ENCODE measurements around the gene ATXN2. TPM values are rescaled to one million over a fixed set of nuclear protein-coding genes. Genes with fewer than 3 reads are reported as not detected.

The ATXN2 gene
- total and polyA plus RNA-seq, 4 donors: 11.5 to 33.1 (median 22.1) TPM

DNA sequence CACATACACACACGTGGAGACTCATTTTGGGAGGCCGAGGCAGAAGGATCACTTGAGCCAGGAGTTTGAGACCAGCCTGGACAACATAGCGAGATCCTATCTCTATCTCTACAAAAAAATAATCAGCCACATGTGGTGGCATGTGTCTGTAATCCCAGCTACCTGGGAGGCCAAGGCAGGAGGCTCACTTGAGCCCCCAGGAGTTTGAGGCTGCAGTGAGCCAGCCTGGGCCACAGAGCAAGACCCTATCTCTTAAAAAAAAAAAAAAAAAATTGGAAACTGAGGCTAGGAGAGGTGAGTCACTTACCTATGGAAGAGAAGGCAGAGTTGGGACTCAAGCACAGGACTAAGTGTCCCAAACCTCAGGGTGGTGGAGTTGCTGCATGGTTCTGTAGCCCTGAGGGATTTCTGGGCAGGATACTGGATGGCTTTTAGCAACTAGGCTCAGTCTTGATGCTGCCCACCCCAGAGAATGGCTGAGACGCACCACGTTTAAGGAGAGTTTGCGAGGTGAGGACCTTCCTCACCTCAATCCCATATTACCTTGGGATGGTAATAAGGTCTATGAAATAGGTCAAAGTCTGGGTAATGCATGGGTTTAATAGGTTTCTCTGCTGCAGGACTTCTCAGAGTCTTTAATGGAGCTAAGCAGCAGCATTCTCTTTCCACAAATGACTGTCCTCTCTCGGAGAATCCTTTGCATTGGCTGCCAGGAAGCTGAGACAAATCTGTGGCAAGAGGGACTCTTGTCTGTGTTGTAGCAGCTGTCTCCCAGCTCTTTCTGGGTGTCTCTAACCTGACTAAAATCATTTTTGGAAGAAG, 157.8 kb downstream of the ATXN2 start:
- Histone ChIP-seq H3K9me3 (ENCODE audit: control insufficient read depth in 4 of 4, low read length in 3 of 4) (no peaks in the 10 kb centered on the region), H3K4me1 (ENCODE audit: control insufficient read depth in 4 of 4, insufficient read depth in 4 of 4, low read length in 3 of 4) (peaks cover 9 to 39% (median 26%) of the 10 kb centered on the region in 4 donors), H3K36me3 (ENCODE audit: control insufficient read depth in 4 of 4, insufficient read depth in 3 of 4, low read depth in 1 of 4, low read length in 3 of 4) (peaks cover 0 to 2% (median 0%) of the 10 kb centered on the region in 4 donors), H3K27ac (ENCODE audit: low read depth in 1 of 2, low read length in 2 of 2) (no peak overlapping the region), H3K4me3 (ENCODE audit: low read depth in 1 of 3, low read length in 3 of 3) (no peak overlapping the region), H3K27me3 (ENCODE audit: control insufficient read depth in 4 of 4, insufficient read depth in 4 of 4, low read length in 3 of 4) (no peaks in the 10 kb centered on the region), H3K9ac (ENCODE audit: low read depth in 1 of 2, low read length in 2 of 2) (no peak overlapping the region)
- no peak for DNase-seq (ENCODE audit: low spot score)
- 89% methylated on average over 7 of the region's 7 CpGs for WGBS
- TF ChIP-seq RAD21 (IDR thresholded peaks at IDR 0.05): no peak
- TF ChIP-seq GABPA (IDR thresholded peaks at IDR 0.05 in 1 of 2, conservative IDR thresholded peaks at IDR 0.05 in 1 of 2): no peak
- no peak for TF ChIP-seq FOXA2 (IDR thresholded peaks at IDR 0.05)
- no peak for TF ChIP-seq EGR1 (IDR thresholded peaks at IDR 0.05; ENCODE audit: low read depth in 2 of 2)
- no peak for TF ChIP-seq RXRA (IDR thresholded peaks at IDR 0.05)
- no peak for TF ChIP-seq SP1 (IDR thresholded peaks at IDR 0.05)
- TF ChIP-seq, protein P1, sequence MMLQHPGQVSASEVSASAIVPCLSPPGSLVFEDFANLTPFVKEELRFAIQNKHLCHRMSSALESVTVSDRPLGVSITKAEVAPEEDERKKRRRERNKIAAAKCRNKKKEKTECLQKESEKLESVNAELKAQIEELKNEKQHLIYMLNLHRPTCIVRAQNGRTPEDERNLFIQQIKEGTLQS (IDR thresholded peaks at IDR 0.05): no peak
- no peak for TF ChIP-seq HNF4A (conservative IDR thresholded peaks at IDR 0.05)
- TF ChIP-seq, protein P2, sequence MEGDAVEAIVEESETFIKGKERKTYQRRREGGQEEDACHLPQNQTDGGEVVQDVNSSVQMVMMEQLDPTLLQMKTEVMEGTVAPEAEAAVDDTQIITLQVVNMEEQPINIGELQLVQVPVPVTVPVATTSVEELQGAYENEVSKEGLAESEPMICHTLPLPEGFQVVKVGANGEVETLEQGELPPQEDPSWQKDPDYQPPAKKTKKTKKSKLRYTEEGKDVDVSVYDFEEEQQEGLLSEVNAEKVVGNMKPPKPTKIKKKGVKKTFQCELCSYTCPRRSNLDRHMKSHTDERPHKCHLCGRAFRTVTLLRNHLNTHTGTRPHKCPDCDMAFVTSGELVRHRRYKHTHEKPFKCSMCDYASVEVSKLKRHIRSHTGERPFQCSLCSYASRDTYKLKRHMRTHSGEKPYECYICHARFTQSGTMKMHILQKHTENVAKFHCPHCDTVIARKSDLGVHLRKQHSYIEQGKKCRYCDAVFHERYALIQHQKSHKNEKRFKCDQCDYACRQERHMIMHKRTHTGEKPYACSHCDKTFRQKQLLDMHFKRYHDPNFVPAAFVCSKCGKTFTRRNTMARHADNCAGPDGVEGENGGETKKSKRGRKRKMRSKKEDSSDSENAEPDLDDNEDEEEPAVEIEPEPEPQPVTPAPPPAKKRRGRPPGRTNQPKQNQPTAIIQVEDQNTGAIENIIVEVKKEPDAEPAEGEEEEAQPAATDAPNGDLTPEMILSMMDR (IDR thresholded peaks at IDR 0.05; ENCODE audit: low read depth, low read length, missing input control): no peak
- TF ChIP-seq FOXA1 (IDR thresholded peaks at IDR 0.05): no peak
- TF ChIP-seq, protein P3, sequence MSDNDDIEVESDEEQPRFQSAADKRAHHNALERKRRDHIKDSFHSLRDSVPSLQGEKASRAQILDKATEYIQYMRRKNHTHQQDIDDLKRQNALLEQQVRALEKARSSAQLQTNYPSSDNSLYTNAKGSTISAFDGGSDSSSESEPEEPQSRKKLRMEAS (IDR thresholded peaks at IDR 0.05): no peak
- TF ChIP-seq TAF1 (conservative IDR thresholded peaks at IDR 0.05): no peak
- TF ChIP-seq NR2F2 (IDR thresholded peaks at IDR 0.05): no peak
- TF ChIP-seq YY1 (IDR thresholded peaks at IDR 0.05): no peak
- TF ChIP-seq, protein P4, sequence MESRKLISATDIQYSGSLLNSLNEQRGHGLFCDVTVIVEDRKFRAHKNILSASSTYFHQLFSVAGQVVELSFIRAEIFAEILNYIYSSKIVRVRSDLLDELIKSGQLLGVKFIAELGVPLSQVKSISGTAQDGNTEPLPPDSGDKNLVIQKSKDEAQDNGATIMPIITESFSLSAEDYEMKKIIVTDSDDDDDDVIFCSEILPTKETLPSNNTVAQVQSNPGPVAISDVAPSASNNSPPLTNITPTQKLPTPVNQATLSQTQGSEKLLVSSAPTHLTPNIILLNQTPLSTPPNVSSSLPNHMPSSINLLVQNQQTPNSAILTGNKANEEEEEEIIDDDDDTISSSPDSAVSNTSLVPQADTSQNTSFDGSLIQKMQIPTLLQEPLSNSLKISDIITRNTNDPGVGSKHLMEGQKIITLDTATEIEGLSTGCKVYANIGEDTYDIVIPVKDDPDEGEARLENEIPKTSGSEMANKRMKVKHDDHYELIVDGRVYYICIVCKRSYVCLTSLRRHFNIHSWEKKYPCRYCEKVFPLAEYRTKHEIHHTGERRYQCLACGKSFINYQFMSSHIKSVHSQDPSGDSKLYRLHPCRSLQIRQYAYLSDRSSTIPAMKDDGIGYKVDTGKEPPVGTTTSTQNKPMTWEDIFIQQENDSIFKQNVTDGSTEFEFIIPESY (IDR thresholded peaks at IDR 0.05): no peak

DNA sequence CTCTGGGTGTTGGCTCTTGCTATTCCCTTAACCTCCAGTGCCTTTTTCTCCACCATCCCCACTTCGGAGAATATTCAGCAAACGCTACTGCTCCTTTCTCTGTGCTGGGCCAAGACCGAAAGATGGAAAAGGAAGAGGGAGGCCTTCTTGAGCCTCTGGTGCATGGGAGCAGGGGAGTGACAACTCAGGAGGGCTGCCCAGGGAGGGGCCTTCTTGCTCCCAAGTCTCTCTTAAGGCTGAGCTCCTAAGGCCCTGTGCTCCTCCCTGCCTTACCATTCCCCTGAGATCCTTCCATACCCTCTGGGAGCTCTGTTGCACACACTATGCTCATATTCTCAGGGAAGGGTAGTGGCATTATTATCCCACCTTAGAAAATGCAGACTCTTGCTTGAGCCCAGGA, 158.5 kb downstream of the ATXN2 start:
- Histone ChIP-seq H3K4me3 (ENCODE audit: low read depth in 1 of 3, low read length in 3 of 3) (no peak overlapping the region), H3K27ac (ENCODE audit: low read depth in 1 of 2, low read length in 2 of 2) (peak overlapping the region in 1 of 2 donors; percentile 46), H3K9me3 (ENCODE audit: control insufficient read depth in 4 of 4, low read length in 3 of 4) (no peaks in the 10 kb centered on the region), H3K9ac (ENCODE audit: low read depth in 1 of 2, low read length in 2 of 2) (no peak overlapping the region), H3K4me1 (ENCODE audit: control insufficient read depth in 4 of 4, insufficient read depth in 4 of 4, low read length in 3 of 4) (peaks cover 9 to 39% (median 23%) of the 10 kb centered on the region in 4 donors), H3K36me3 (ENCODE audit: control insufficient read depth in 4 of 4, insufficient read depth in 3 of 4, low read depth in 1 of 4, low read length in 3 of 4) (peaks cover 0 to 2% (median 0%) of the 10 kb centered on the region in 4 donors), H3K27me3 (ENCODE audit: control insufficient read depth in 4 of 4, insufficient read depth in 4 of 4, low read length in 3 of 4) (no peaks in the 10 kb centered on the region)
- TF ChIP-seq, protein P1 (IDR thresholded peaks at IDR 0.05): no peak
- no peak for TF ChIP-seq EGR1 (IDR thresholded peaks at IDR 0.05; ENCODE audit: low read depth in 2 of 2)
- no peak for DNase-seq (ENCODE audit: low spot score)
- WGBS: 89% methylated on average over 3 of the region's 3 CpGs

All from liver (tissue), 9 donors.